H1 (cell line): ENCODE data around the gene USH2A. TPM values are rescaled to one million over a fixed set of nuclear protein-coding genes. Genes with fewer than 3 reads are reported as not detected.

Experiments
- CTCF ChIA-PET: fragments of 300-600 bp; sonication (Branson Sonifier 250); formaldehyde crosslinking; loops from one replicate; lab custom pipeline; 2021; ENCODE audit not compliant: partially characterized antibody; lab: Charles Lee
- POLR2A ChIA-PET: fragments of 300-600 bp; sonication (Branson Sonifier 250); formaldehyde crosslinking; loops from one replicate; lab custom pipeline; 2021; ENCODE audit warnings: inconsistent platforms; ENCODE audit not compliant: partially characterized antibody; lab: Charles Lee
- DNase-seq, 2 experiments: peaks; one replicate each; pipeline versions ENCODE4 v3.0.0 to v3.0.0-alpha.2; 2010 to 2022; ENCODE audit warnings: low spot score in 2 of 2, low read depth in 1 of 2, mixed read lengths in 1 of 2
- FAIRE-seq: peaks from 2 replicates; lab custom pipeline; 2011; peaks lifted over from hg19 to GRCh38; lab: Jason Lieb, UNC
- H2AFZ ChIP-seq: 2 replicates; pipeline ENCODE4 v1.8.1; 2012; ENCODE audit warnings: low read length, inconsistent platforms
- H2AK5ac ChIP-seq: 2 replicates; pipeline ENCODE4 v1.6.1; 2013; ENCODE audit warnings: low read depth, low read length
- H2BK120ac ChIP-seq: replicated peaks from 2 replicates; pipeline ENCODE3; 2013; ENCODE audit warnings: low read depth, low read length, inconsistent platforms
- H2BK12ac ChIP-seq: 2 replicates; pipeline ENCODE4 v1.6.1; 2013; ENCODE audit warnings: low read depth, low read length
- H2BK15ac ChIP-seq: 2 replicates; pipeline ENCODE4 v1.6.1; 2013; ENCODE audit warnings: low read length
- H2BK20ac ChIP-seq: 2 replicates; pipeline ENCODE4 v1.6.1; 2013; ENCODE audit warnings: low read length
- H2BK5ac ChIP-seq: 2 replicates; pipeline ENCODE4 v1.6.1; 2013; ENCODE audit warnings: low read depth, low read length
- H3K14ac ChIP-seq: 2 replicates; pipeline ENCODE4 v1.6.1; 2013; ENCODE audit warnings: inconsistent platforms; ENCODE audit not compliant: insufficient read length
- H3K18ac ChIP-seq: 2 replicates; pipeline ENCODE4 v1.6.1; 2013; ENCODE audit warnings: low read length; ENCODE audit errors: extremely low read depth
- H3K23ac ChIP-seq: 2 replicates; pipeline ENCODE4 v1.6.1; 2013; ENCODE audit warnings: inconsistent platforms; ENCODE audit not compliant: insufficient read length
- H3K23me2 ChIP-seq: 2 replicates; pipeline ENCODE4 v1.6.1; 2013; ENCODE audit warnings: low read depth, low read length
- H3K27ac ChIP-seq: 2 replicates; pipeline ENCODE4 v1.6.1; 2011; ENCODE audit warnings: low read depth, low read length, inconsistent platforms
- H3K27me3 ChIP-seq, 4 experiments: replicated peaks in 1 of 4; 1 replicate in 1 of 4; 2 replicates in 3 of 4; pipeline versions ENCODE4 v1.6.1 to v1.8.1; 2011 to 2013; ENCODE audit warnings: low read length in 3 of 4, mild to moderate bottlenecking in 3 of 4, inconsistent platforms in 2 of 4, mixed read lengths in 2 of 4, moderate library complexity in 1 of 4; ENCODE audit not compliant: control insufficient read depth in 3 of 4, insufficient read depth in 3 of 4; ENCODE audit errors: extremely low read depth in 1 of 4
- H3K36me3 ChIP-seq, 4 experiments: 2 replicates each; pipeline versions ENCODE4 v1.6.1 to v1.8.1; 2011 to 2013; ENCODE audit warnings: mild to moderate bottlenecking in 4 of 4, low read length in 3 of 4, moderate library complexity in 2 of 4, control low read depth in 1 of 4, inconsistent platforms in 1 of 4; ENCODE audit not compliant: insufficient read depth in 4 of 4, control insufficient read depth in 2 of 4
- H3K4ac ChIP-seq: replicated peaks from 2 replicates; pipeline ENCODE3; 2013; ENCODE audit warnings: low read length, low read depth, mixed read lengths, inconsistent platforms; ENCODE audit not compliant: insufficient read length
- H3K4me1 ChIP-seq, 4 experiments: replicated peaks in 1 of 4; 1 replicate in 1 of 4; 2 replicates in 3 of 4; pipeline versions ENCODE4 v1.6.1 to v1.8.1; 2011 to 2013; ENCODE audit warnings: low read length in 3 of 4, inconsistent platforms in 2 of 4, mixed read lengths in 1 of 4; ENCODE audit not compliant: insufficient read depth in 4 of 4, control insufficient read depth in 3 of 4
- H3K4me2 ChIP-seq, 2 experiments: 2 replicates each; pipeline versions ENCODE4 v1.6.1 to v1.8.1; 2011 to 2013; ENCODE audit warnings: low read depth in 2 of 2, low read length in 2 of 2, control low read depth in 1 of 2, inconsistent platforms in 1 of 2, mild to moderate bottlenecking in 1 of 2; ENCODE audit not compliant: insufficient read depth in 1 of 2
- H3K4me3 ChIP-seq, 4 experiments: fragments of 200-600, 300-600 bp in 1 of 4; sonication (generic), shearing (Covaris generic), sonication (Bioruptor Twin) in 1 of 4; 2 replicates each; pipeline versions ENCODE4 v1.5.1 to v1.8.1; 2011 to 2016; ENCODE audit warnings: low read length in 4 of 4, low read depth in 3 of 4, control low read depth in 2 of 4, inconsistent platforms in 2 of 4, mild to moderate bottlenecking in 2 of 4, mixed read lengths in 1 of 4, moderate library complexity in 1 of 4; ENCODE audit not compliant: insufficient read depth in 2 of 4; ENCODE audit errors: extremely low read depth in 1 of 4
- H3K56ac ChIP-seq: replicated peaks from 2 replicates; pipeline ENCODE3; 2013; ENCODE audit warnings: low read depth, mild to moderate bottlenecking, mixed read lengths, low read length, inconsistent platforms; ENCODE audit not compliant: insufficient read length
- H3K79me1 ChIP-seq: 2 replicates; pipeline ENCODE4 v1.6.1; 2013; ENCODE audit warnings: low read depth, low read length, control low read depth
- H3K79me2 ChIP-seq, 2 experiments: 2 replicates each; pipeline versions ENCODE4 v1.6.1 to v1.8.1; 2012 to 2013; ENCODE audit warnings: low read length in 2 of 2, mild to moderate bottlenecking in 2 of 2, inconsistent platforms in 1 of 2; ENCODE audit not compliant: insufficient read depth in 2 of 2, control insufficient read depth in 1 of 2
- H3K9ac ChIP-seq, 4 experiments: replicated peaks in 1 of 4; 1 replicate in 1 of 4; 2 replicates in 3 of 4; pipeline versions ENCODE4 v1.6.1 to v1.8.1; 2011 to 2013; ENCODE audit warnings: low read depth in 3 of 4, low read length in 3 of 4, control low read depth in 2 of 4, mild to moderate bottlenecking in 2 of 4, moderate library complexity in 2 of 4, inconsistent platforms in 1 of 4; ENCODE audit errors: extremely low read depth in 1 of 4
- H3K9me3 ChIP-seq, 2 experiments: 2 replicates each; pipeline versions ENCODE4 v1.6.1 to v1.8.1; 2012 to 2013; ENCODE audit warnings: mild to moderate bottlenecking in 2 of 2, moderate library complexity in 2 of 2, control low read depth in 1 of 2, inconsistent platforms in 1 of 2, low read depth in 1 of 2, low read length in 1 of 2, mixed read lengths in 1 of 2; ENCODE audit not compliant: insufficient read depth in 2 of 2
- H4K20me1 ChIP-seq, 2 experiments: replicated peaks in 1 of 2; 2 replicates each; pipeline versions ENCODE3 to v1.8.1; 2011 to 2013; ENCODE audit warnings: inconsistent platforms in 2 of 2, low read length in 2 of 2, mild to moderate bottlenecking in 1 of 2; ENCODE audit not compliant: insufficient read depth in 2 of 2, control insufficient read depth in 1 of 2
- H4K5ac ChIP-seq: 2 replicates; pipeline ENCODE4 v1.6.1; 2013; ENCODE audit warnings: low read length, low read depth, mixed read lengths, inconsistent platforms; ENCODE audit not compliant: insufficient read length
- H4K8ac ChIP-seq: 2 replicates; pipeline ENCODE4 v1.8.0; 2013; ENCODE audit warnings: mild to moderate bottlenecking, moderate library complexity, low read length, inconsistent platforms; ENCODE audit not compliant: insufficient read depth; ENCODE audit errors: extremely low read depth
- H4K91ac ChIP-seq: replicated peaks from 2 replicates; pipeline ENCODE3; 2013; ENCODE audit warnings: low read length, mixed read lengths, inconsistent platforms; ENCODE audit not compliant: insufficient read length
- ASH2L ChIP-seq: fragments of 200-600, 300-600 bp; sonication (generic); IDR thresholded peaks from one replicate; pipeline ENCODE4 v1.7.1; 2017; ENCODE audit warnings: low read length
- CTBP2 ChIP-seq: IDR thresholded peaks from 2 replicates; pipeline ENCODE4 v1.7.0; 2011; ENCODE audit warnings: borderline replicate concordance, mild to moderate bottlenecking, moderate library complexity, mixed read lengths, low read length; ENCODE audit not compliant: insufficient read depth, insufficient read length
- FOSL1 ChIP-seq: IDR thresholded peaks from 2 replicates; pipeline ENCODE4 v1.6.1; 2011; ENCODE audit warnings: mild to moderate bottlenecking, low read depth, low read length, moderate library complexity; ENCODE audit not compliant: insufficient read depth
- POU5F1 ChIP-seq: IDR thresholded peaks from 2 replicates; pipeline ENCODE4 v1.6.1; 2011; ENCODE audit warnings: low read depth, mild to moderate bottlenecking, low read length, moderate library complexity
- SAP30 ChIP-seq: fragments of 300-600 bp; sonication (generic); IDR thresholded peaks from 2 replicates; pipeline ENCODE4 v1.7.1; 2012; ENCODE audit warnings: low read length, moderate library complexity, mild to moderate bottlenecking, inconsistent platforms; ENCODE audit not compliant: insufficient read depth, insufficient replicate concordance
- WGBS, 2 experiments: shearing (Covaris generic) in 1 of 2; methylation state at CpG; one replicate each; pipeline versions ENCODE4 v1.1.6 to v1.1.7; 2013 to 2015; ENCODE audit warnings: low lambda C conversion rate in 2 of 2, mixed read lengths in 2 of 2, inconsistent platforms in 1 of 2, low coverage in 1 of 2, missing lambda C conversion rate in 1 of 2; ENCODE audit not compliant: insufficient replicate concordance in 2 of 2, insufficient coverage in 1 of 2, insufficient read length in 1 of 2; ENCODE audit errors: extremely low coverage in 1 of 2, missing lambda C conversion rate in 1 of 2; 5-methylcytosine and 5-hydroxymethylcytosine counted together
- polyA plus RNA-seq, 7 experiments: library from polyadenylated mRNA; depleted of rRNA in 3 of 7; stranded (reverse) in 5 of 7; unstranded in 2 of 7; fragments of >200 nt in 5 of 7; fragments of 200-250 nt in 2 of 7; gene quantifications; 1 replicate in 5 of 7; 2 replicates in 1 of 7; 4 replicates in 1 of 7; pipeline versions ENCODE4 v1.2.1 to v1.2.3, GENCODE V29; 2011 to 2013; ENCODE audit warnings: missing spikeins in 2 of 7, mixed read lengths in 2 of 7
- total RNA-seq: library from RNA; stranded (reverse); fragmentation: NEBNext Ultra II Directional; extraction: Animal tissue kit (Norgen Biotek cat#: 25700); gene quantifications from 2 replicates; pipeline ENCODE4 v1.2.1, GENCODE V29; 2021

The USH2A gene
- total and polyA plus RNA-seq, 2 of the 8 experiments (the other 6 are each of a cell fraction or from before 2014, with no cell fraction given): 0.02 to 0.17 TPM

GRCh38 chr1:216464489-216464888, 41.2 kb upstream of the USH2A start:
- Histone ChIP-seq H2AFZ (no peak overlapping the region), H3K9ac (no peak overlapping the region), H2BK5ac (no peak overlapping the region), H3K79me1 (no peaks in the 10 kb centered on the region), H4K5ac (no peak overlapping the region), H4K91ac (no peak overlapping the region), H3K4me2 (no peak overlapping the region), H3K56ac (no peak overlapping the region), H2AK5ac (no peak overlapping the region), H3K9me3 (no peaks in the 10 kb centered on the region), H4K20me1 (no peaks in the 10 kb centered on the region), H3K79me2 (no peaks in the 10 kb centered on the region), H2BK15ac (no peak overlapping the region), H3K14ac (no peak overlapping the region), H3K23ac (no peak overlapping the region), H3K27me3 (peaks cover 0 to 1% (median 0%) of the 10 kb centered on the region in 4 experiments; a peak in 1 of 7 replicates), H3K18ac (no peak overlapping the region)
- no peak for FAIRE-seq
- POLR2A ChIA-PET: no interaction called here
- WGBS, 2 experiments: 96% methylated on average over 1 of the region's 1 CpG; no CpG with 5 or more reads in 1 of the 2 experiments
- CTCF ChIA-PET: interaction anchor here (1.3 kb wide), 1 partner anchor 11 kb away, joined by 4 read pairs; no protein-coding TSS in a partner anchor
- TF ChIP-seq CTBP2: no peak
- TF ChIP-seq SAP30: no peak
- no peak for TF ChIP-seq FOSL1
- TF ChIP-seq POU5F1: no peak
- no peak for TF ChIP-seq ASH2L
- TF ChIP-seq, all 59 proteins: peak for 0
- H3K4me1 ChIP-seq: no peaks in the 10 kb centered on the region
- DNase-seq: no peak
- no peak overlapping the region for H4K8ac ChIP-seq
- no peaks in the 10 kb centered on the region for H3K36me3 ChIP-seq
- H3K4me3 ChIP-seq: no peak overlapping the region
- no peak overlapping the region for H2BK120ac ChIP-seq
- H3K4ac ChIP-seq: no peak overlapping the region
- H3K23me2 ChIP-seq: no peaks in the 10 kb centered on the region; the same call in 1 of the 2 replicates
- H2BK12ac ChIP-seq: no peak overlapping the region
- no peak overlapping the region for H3K27ac ChIP-seq
- no peak overlapping the region for H2BK20ac ChIP-seq
